Astrocyte (in vitro differentiated cells and primary cell): ENCODE measurements around the gene AVPR1B. TPM values are rescaled to one million over a fixed set of nuclear protein-coding genes. Genes with fewer than 3 reads are reported as not detected.

Source experiments
- DNase-seq: peaks from one replicate; pipeline ENCODE4 v3.0.0-alpha.2; 2010; ENCODE audit warnings: low read depth
- FAIRE-seq: peaks from 2 replicates; lab custom pipeline; 2011; peaks lifted over from hg19 to GRCh38; lab: Jason Lieb, UNC
- H2AFZ ChIP-seq: 2 replicates; pipeline ENCODE4 v1.6.0; 2012; ENCODE audit warnings: low read depth, low read length, inconsistent platforms
- H3K27ac ChIP-seq: 2 replicates; pipeline ENCODE4 v1.5.1; 2011; ENCODE audit warnings: low read depth, low read length, inconsistent platforms
- H3K27me3 ChIP-seq: 2 replicates; pipeline ENCODE4 v1.6.0; 2011; ENCODE audit warnings: low read length, inconsistent platforms; ENCODE audit not compliant: insufficient read depth
- H3K36me3 ChIP-seq: 2 replicates; pipeline ENCODE4 v1.5.1; 2011; ENCODE audit warnings: low read length, inconsistent platforms; ENCODE audit not compliant: insufficient read depth
- H3K4me1 ChIP-seq: 2 replicates; pipeline ENCODE4 v1.5.1; 2011; ENCODE audit warnings: low read length, inconsistent platforms; ENCODE audit not compliant: insufficient read depth
- H3K4me2 ChIP-seq: 2 replicates; pipeline ENCODE4 v1.6.0; 2012; ENCODE audit warnings: low read length, inconsistent platforms
- H3K4me3 ChIP-seq: 2 replicates; pipeline ENCODE4 v1.5.1; 2011; ENCODE audit warnings: low read depth, mild to moderate bottlenecking, low read length, inconsistent platforms; ENCODE audit not compliant: insufficient read depth
- H3K79me2 ChIP-seq: 2 replicates; pipeline ENCODE4 v1.6.0; 2012; ENCODE audit warnings: mild to moderate bottlenecking, low read length, inconsistent platforms; ENCODE audit not compliant: insufficient read depth
- H3K9ac ChIP-seq: 2 replicates; pipeline ENCODE4 v1.6.0; 2012; ENCODE audit warnings: mild to moderate bottlenecking, low read length, inconsistent platforms
- H3K9me3 ChIP-seq: 2 replicates; pipeline ENCODE4 v1.5.1; 2012; ENCODE audit warnings: low read depth, mild to moderate bottlenecking, low read length, inconsistent platforms; ENCODE audit not compliant: insufficient read depth
- H4K20me1 ChIP-seq: 2 replicates; pipeline ENCODE4 v1.6.0; 2012; ENCODE audit warnings: low read length, inconsistent platforms; ENCODE audit not compliant: insufficient read depth
- H3K27ac Mint-ChIP-seq: one replicate; pipeline ENCODE4 v1.8.0; 2021; ENCODE audit warnings: mild to moderate bottlenecking, mixed read lengths; ENCODE audit not compliant: unreplicated experiment
- H3K27me3 Mint-ChIP-seq: one replicate; pipeline ENCODE4 v1.8.0; 2021; ENCODE audit warnings: low read depth, mixed read lengths; ENCODE audit not compliant: unreplicated experiment
- H3K36me3 Mint-ChIP-seq: one replicate; pipeline ENCODE4 v1.8.0; 2021; ENCODE audit warnings: low read depth, mixed read lengths; ENCODE audit not compliant: unreplicated experiment
- H3K4me1 Mint-ChIP-seq: one replicate; pipeline ENCODE4 v1.8.0; 2021; ENCODE audit warnings: low read depth, mixed read lengths; ENCODE audit not compliant: unreplicated experiment
- H3K4me3 Mint-ChIP-seq: one replicate; pipeline ENCODE4 v1.8.0; 2021; ENCODE audit warnings: mild to moderate bottlenecking, moderate library complexity, mixed read lengths; ENCODE audit not compliant: unreplicated experiment
- H3K9me3 Mint-ChIP-seq: one replicate; pipeline ENCODE4 v1.8.0; 2021; ENCODE audit warnings: mild to moderate bottlenecking, mixed read lengths; ENCODE audit not compliant: unreplicated experiment
- EZH2 ChIP-seq: IDR thresholded peaks from 2 replicates; pipeline ENCODE4 v1.6.1; 2012; ENCODE audit warnings: mild to moderate bottlenecking, low read length, inconsistent platforms; ENCODE audit not compliant: insufficient read depth
- total RNA-seq: library from RNA; stranded (reverse); gene quantifications from 2 replicates; pipeline ENCODE4 v1.2.1, GENCODE V29; 2021
- TF ChIP-seq, protein P1 (sequence below): IDR thresholded peaks from 2 replicates; pipeline ENCODE4 v1.5.1; 2011; ENCODE audit warnings: low read depth, mild to moderate bottlenecking, inconsistent platforms, low read length, moderate library complexity; ENCODE audit not compliant: insufficient read depth

AVPR1B gene
- total RNA-seq, 1 donor from 2014 or later, result not detected

GRCh38 chr1:206143537-206144172, 26.5 kb upstream of the AVPR1B start:
- Mint-ChIP-seq H3K4me1 (peaks cover 2% of the 10 kb centered on the region), H3K27me3 (peaks cover 54% of the 10 kb centered on the region), H3K36me3 (no peaks in the 10 kb centered on the region), H3K4me3 (no peak overlapping the region), H3K9me3 (peaks cover 10% of the 10 kb centered on the region), H3K27ac (no peak overlapping the region)
- DNase-seq, result no peak
- H4K20me1 ChIP-seq, result no peaks in the 10 kb centered on the region
- no peaks in the 10 kb centered on the region for H3K79me2 ChIP-seq
- no peak overlapping the region for H3K4me2 ChIP-seq
- no peaks in the 10 kb centered on the region for H3K4me1 ChIP-seq
- FAIRE-seq, result no peak
- H3K9ac ChIP-seq, result no peak overlapping the region
- TF ChIP-seq EZH2, result no peak
- TF ChIP-seq, protein P1, sequence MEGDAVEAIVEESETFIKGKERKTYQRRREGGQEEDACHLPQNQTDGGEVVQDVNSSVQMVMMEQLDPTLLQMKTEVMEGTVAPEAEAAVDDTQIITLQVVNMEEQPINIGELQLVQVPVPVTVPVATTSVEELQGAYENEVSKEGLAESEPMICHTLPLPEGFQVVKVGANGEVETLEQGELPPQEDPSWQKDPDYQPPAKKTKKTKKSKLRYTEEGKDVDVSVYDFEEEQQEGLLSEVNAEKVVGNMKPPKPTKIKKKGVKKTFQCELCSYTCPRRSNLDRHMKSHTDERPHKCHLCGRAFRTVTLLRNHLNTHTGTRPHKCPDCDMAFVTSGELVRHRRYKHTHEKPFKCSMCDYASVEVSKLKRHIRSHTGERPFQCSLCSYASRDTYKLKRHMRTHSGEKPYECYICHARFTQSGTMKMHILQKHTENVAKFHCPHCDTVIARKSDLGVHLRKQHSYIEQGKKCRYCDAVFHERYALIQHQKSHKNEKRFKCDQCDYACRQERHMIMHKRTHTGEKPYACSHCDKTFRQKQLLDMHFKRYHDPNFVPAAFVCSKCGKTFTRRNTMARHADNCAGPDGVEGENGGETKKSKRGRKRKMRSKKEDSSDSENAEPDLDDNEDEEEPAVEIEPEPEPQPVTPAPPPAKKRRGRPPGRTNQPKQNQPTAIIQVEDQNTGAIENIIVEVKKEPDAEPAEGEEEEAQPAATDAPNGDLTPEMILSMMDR, result no peak
- no peak overlapping the region for H3K27ac ChIP-seq
- no peaks in the 10 kb centered on the region for H3K36me3 ChIP-seq
- H3K9me3 ChIP-seq, result no peaks in the 10 kb centered on the region
- no peak overlapping the region for H2AFZ ChIP-seq
- H3K4me3 ChIP-seq, result no peak overlapping the region
- peaks cover 48% of the 10 kb centered on the region for H3K27me3 ChIP-seq

- Histone ChIP-seq H3K79me2 (no peaks in the 10 kb centered on the region), H3K27me3 (peaks cover 48% of the 10 kb centered on the region), H3K4me2 (no peak overlapping the region), H3K27ac (no peak overlapping the region), H4K20me1 (no peaks in the 10 kb centered on the region), H3K9ac (no peak overlapping the region), H3K4me3 (no peak overlapping the region), H3K36me3 (no peaks in the 10 kb centered on the region), H3K4me1 (no peaks in the 10 kb centered on the region), H2AFZ (no peak overlapping the region), H3K9me3 (no peaks in the 10 kb centered on the region)
- peaks cover 10% of the 10 kb centered on the region for H3K9me3 Mint-ChIP-seq
- H3K27me3 Mint-ChIP-seq, result peaks cover 54% of the 10 kb centered on the region
- TF ChIP-seq, protein P1, result no peak
- TF ChIP-seq EZH2, result no peak
- FAIRE-seq, result no peak
- no peak overlapping the region for H3K4me3 Mint-ChIP-seq
- H3K4me1 Mint-ChIP-seq, result peaks cover 2% of the 10 kb centered on the region
- no peak for DNase-seq
- H3K27ac Mint-ChIP-seq, result no peak overlapping the region
- H3K36me3 Mint-ChIP-seq, result no peaks in the 10 kb centered on the region
Observed at GRCh38 chr1:206142770-206143169, 25.6 kb upstream of the AVPR1B start.

DNA sequence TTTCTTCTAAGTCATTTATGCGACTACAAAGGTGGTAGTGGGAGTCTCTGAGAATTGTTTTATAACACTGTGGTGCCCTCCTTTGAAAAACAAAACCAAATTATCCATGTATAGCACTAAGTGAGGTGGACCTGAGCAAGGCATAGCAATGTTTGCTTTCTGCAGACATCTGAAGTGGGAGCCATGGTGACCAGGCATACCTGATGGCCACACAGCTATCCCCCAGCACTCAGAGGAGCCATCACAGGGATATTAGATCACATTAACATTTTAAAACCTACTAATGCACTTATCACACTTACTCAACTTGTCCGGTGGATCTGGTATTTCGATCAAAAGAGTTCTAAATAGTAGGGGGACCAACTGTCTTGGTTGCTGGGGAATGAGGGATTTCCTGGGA, 24.8 kb upstream of the AVPR1B start:
- Histone ChIP-seq H3K4me2 (no peak overlapping the region), H3K9me3 (no peaks in the 10 kb centered on the region), H3K4me1 (no peaks in the 10 kb centered on the region), H3K9ac (no peak overlapping the region), H3K36me3 (no peaks in the 10 kb centered on the region), H3K79me2 (no peaks in the 10 kb centered on the region), H3K4me3 (no peak overlapping the region), H3K27ac (no peak overlapping the region), H3K27me3 (peaks cover 48% of the 10 kb centered on the region), H2AFZ (no peak overlapping the region), H4K20me1 (no peaks in the 10 kb centered on the region)
- DNase-seq (no peak), FAIRE-seq (no peak)
- TF ChIP-seq, protein P1, result no peak
- no peak for TF ChIP-seq EZH2
- no peak overlapping the region for H3K27ac Mint-ChIP-seq
- peaks cover 2% of the 10 kb centered on the region for H3K4me1 Mint-ChIP-seq
- H3K36me3 Mint-ChIP-seq, result no peaks in the 10 kb centered on the region
- peaks cover 53% of the 10 kb centered on the region for H3K27me3 Mint-ChIP-seq
- peaks cover 7% of the 10 kb centered on the region for H3K9me3 Mint-ChIP-seq
- no peak overlapping the region for H3K4me3 Mint-ChIP-seq
